ENCODE data around the gene OTOGL.

Gene OTOGL

GRCh38 chr12:80381121-80381520, 281.8 kb downstream of the OTOGL start:
- DNase-seq = no peak

DNA sequence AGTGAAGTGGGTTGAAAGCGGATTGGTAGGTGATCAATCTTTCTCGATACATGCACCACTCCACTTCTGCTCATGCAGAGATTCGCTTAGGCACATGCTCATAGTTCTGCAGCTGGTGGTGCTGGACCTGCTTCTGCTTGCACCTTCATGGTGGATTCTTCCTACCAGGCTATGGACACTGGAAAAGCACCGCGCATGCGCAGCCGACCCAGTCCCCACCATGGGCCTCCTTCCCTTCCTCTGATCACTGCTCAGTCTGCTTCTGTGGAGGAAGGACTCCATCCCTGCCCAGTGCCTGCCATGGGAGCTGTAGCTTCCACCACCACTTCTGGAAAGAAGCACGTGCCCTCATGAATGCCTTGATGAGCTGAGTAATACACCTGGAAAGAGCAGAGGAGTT, 282.9 kb downstream of the OTOGL start:
- no peak for DNase-seq

DNA sequence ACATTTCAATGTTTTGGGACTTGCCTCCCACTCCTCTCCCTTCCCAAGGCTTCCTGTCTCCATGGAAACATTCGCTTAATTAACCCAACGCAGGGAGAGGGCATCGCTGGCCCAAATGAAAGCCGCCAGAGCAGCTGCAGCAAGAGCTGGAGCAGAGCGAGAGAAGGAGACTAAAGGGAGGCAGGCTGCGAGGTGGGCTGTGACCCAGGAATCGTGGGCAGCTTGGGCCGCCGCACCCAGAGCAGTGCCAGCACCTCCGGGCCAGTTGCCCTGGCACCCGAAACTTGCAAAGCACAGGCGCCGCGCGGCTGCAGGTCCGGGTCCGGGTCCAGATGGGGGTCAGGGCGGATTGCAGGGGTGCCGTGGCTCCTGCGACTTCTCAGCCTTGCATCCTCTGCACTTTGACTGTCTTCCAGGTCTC, 301.2 kb downstream of the OTOGL start:
- DNase-seq = no peak

GRCh38 chr12:80401191-80401590, 301.9 kb downstream of the OTOGL start:
- no peak for DNase-seq

- no peak for DNase-seq
Observed at GRCh38 chr12:80404629-80405028, 305.3 kb downstream of the OTOGL start.

GRCh38 chr12:80406253-80406652, 306.9 kb downstream of the OTOGL start:
- no peak for DNase-seq

DNA sequence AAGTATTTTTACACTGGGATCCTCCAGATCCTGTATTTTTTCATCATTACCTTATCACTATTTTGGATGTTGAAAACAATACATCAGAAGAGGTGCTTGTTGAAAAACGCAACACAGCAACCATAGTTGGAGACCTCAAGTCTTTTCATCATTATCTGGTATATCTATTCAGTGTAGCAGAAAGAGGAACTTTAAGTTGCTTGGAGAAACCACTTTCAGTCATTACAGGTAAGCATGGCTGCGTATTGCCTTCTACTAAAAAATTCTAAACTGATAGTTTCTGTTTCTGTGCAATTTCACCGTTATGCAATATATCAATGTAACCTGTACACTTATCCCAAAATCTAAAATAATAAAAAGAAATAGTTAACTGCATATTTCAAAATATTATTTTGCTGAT, 312.4 kb downstream of the OTOGL start:
- no peak for DNase-seq

DNA sequence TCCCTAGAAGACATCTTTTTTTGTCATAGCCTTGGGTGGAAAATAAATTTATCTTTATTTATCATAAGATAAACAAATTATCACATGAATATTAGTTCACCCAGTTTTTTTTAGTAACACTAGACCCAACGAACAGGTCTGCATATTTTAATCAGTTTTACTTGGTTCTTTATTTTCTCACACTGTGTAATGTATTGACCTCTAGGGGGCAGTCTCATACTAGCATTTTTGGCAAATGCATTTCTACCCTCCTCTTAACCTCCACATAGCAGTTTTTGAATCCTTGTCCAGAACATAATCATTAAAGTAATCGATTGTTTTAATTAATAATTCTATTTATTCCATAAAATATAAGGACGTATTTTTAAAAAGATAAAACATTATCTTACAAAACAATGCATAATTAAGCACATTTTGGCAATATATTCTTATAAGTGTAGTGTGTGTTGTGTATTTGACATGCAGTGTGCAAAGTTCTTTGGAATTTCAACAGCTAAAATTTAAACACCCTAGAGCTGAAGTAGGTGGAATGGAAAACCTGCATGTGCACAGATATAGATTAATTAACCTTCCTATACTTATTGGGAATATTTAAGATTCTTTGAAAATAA, 313.1 kb downstream of the OTOGL start:
- DNase-seq = no peak

DNA sequence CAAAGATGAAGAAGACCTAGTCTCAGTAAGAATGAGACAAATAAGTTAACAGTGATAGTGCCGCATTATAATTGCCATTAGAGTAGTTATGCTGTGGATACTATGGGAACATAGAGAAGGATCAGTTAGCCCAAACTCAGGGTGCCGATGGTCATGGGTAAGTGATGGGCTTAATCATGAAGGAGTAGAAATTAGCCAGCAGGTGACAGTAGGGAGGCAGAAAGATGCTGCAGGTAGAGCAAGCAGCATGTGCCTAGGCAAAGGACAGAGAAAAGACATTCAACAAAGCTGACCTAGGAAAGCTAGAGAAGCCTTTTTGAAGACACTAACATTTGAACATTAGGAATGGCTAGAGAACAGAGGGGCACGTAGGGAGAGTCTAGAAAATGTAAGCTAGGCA, 314.1 kb downstream of the OTOGL start:
- DNase-seq = no peak

DNA sequence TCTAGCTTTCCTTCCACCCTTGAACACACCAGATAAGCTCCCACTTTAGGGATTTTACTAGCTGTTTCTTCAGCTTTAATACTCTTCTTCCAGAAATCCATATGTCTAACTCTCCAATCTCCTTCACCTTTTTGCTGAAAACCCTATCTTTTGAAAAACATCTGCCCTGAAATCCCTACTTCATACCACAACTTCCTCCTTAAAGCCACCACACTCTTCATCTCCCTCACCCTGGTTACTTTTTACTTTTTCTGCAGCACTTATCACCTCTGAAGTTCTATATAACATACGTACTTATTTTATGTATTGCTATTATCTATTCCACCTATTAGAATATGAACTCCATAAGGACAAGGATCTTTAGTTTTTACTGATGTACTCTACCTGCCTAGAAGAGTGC, 316.1 kb downstream of the OTOGL start:
- DNase-seq = no peak

DNA sequence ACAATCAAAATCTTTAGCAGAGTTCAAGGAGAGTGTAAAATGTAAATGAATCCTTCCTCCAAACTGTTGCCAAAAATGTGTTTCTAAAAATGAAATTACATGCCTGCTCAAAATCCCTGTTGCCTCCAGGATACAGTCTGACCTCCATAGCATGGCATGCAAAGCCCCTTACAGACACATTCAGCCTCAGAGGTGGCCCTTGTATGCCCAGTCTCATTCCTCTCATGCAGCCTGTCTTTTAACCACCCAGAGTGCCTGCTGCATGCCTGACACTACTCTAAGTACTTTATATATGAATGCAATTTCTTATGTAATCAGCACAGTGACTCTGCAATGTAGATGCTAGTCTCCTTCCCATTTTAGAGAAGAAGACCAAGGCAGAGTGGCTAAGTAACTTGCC, 320.3 kb downstream of the OTOGL start:
- no peak for DNase-seq

GRCh38 chr12:80420075-80420474, 320.7 kb downstream of the OTOGL start:
- no peak for DNase-seq

- no peak for DNase-seq
Observed at GRCh38 chr12:80422550-80422949, 323.2 kb downstream of the OTOGL start.

Measured in stimulated activated CD4-positive, alpha-beta T cell treated with anti-CD3 and anti-CD28 coated beads, Interleukin-2, amount 100 ng/mL, for 48 hours (primary cell).